OCI-M2 (cell line): ENCODE measurements around the gene TRH.

Source experiments
- DNase-seq: peaks from one replicate; lab custom pipeline; 2025; ENCODE audit not compliant: unreplicated experiment; lab: John Stamatoyannopoulos, UW

The TRH gene

GRCh38 chr3:129974564-129974832 is at the start of gene TRH:
Gene TRH, plus strand, starts transcription at chr3:129974720. Its CDS starts 1,097 bp downstream, at chr3:129975817.
- no peak for DNase-seq

DNA sequence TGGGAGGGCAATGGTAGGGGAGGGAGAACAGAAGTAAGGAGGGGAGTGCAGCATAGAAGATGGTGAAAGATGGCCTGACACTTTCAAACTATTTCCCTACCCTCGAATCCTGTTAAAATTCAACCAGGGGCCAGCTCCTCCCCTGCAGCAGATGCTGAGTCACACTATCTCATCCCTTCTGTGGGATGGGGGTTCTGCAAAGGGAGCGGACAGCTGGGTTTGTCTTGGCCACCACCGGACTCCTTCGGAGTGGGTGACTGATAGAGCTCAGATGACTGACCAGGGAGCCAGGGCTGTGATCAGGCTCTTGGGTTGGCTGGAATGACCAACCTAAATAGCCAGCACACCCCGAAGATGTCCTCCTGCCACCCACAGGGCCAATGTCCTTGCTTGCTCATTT is 47.4 kb upstream of the TRH start:
- no peak for DNase-seq

- DNase-seq, result no peak
Measured at GRCh38 chr3:129929383-129929782, 45.1 kb upstream of the TRH start.

DNA sequence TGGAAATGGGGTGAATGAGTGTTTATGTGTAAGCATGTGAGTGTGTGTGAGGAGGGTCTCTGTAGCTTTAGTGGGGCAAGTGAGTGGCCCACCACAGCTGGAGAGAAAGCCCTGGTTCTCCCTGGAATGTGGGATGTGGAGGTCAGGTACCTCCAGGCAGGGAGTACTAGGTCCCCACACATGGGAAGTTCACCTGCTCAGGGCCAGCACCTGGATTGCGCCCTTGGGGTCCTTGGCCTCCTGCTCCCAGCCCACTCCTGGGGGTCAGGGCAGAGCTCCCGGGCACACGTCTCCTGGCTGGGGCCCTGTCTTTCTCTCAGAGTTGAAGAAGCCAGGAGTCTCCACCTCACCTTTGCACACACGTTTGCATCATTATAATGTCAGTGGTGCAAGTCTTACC is 41.0 kb upstream of the TRH start:
- DNase-seq, result no peak

DNA sequence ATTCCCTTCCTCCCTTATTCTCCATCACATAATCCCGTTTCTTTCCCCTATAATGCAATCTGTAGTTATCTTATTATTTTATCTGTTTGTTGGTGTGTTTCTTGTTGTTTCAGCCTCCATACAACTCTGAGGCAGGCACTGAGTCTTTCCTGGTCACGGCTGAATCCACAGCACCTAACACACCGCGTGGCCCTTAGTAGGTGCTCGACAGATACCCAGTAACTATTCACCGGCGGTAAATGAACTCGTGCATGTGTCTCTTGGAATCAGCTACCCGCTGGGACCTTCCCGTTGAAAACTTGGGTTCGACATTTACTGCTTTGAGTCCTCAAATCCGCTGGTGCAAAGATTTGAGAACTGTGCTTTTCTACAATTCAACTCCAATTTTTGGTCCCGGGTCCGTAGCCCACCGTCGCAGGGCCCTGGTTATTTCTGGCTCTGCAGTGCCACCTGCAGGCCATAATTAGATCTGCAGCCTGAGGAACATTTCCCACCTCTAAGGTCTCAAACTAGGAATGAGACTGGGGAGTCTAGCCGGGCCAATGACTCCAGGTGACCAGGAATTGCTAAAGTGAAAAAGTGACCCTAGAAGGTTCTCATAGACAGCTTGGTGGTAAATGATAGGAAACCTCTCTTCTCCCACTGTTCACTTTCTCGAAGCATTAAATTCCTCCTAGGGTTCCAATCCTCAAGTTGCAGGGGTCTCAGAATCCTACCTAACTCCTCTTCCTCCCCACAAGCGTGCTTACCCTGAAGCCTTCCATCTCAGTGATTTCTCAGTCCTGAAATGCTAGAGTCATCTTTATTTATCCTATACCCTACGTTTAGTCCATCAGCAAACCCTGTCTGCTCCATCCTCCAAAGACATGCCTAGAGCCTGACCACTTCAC is 40.0 kb upstream of the TRH start:
- no peak for DNase-seq

- no peak for DNase-seq
Measured at GRCh38 chr3:129936757-129937156, 37.8 kb upstream of the TRH start.

DNA sequence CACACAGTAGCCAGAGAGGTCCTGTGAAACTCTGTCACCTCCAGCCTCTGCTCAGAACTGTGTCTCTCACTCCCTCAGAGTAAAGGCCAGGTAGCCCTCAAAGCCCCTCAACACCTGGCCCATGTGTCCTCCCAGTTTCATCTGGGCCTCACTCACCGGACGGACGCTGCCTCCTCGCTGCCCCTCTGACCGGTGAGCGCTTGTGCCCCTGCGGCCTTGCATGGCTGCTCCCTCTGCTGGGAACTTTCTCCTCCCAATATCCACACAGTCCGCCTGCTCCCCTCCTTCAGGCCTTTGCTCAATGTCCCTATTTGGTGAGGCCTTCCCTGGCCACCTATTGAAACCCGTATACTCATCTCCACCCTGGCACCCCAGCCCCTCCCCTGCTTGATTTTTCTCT is 36.8 kb upstream of the TRH start:
- DNase-seq, result no peak

- no peak for DNase-seq
Measured at GRCh38 chr3:129938140-129938930, 36.2 kb upstream of the TRH start.

DNA sequence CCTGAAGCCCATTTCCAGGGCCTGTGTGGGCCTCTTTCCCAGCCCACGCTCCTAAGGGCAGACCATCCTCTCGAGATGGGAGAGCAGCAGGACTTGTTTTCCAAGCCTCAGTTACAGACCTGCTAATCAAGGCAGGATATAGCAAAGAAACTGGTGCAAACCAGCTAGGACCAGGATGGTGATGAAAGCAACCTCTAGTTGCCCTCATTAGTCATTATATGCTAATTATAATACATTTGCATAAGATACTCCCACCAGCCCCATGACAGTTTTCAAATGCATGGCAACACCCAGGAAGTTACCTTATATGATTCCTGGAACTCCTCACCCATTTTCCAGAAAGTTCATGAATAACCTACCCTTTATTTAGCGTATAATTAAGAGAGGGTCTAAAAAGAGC is 34.4 kb upstream of the TRH start:
- DNase-seq, result no peak

- DNase-seq, result peak; percentile 27
Measured at GRCh38 chr3:129942296-129942695, 32.2 kb upstream of the TRH start.

DNA sequence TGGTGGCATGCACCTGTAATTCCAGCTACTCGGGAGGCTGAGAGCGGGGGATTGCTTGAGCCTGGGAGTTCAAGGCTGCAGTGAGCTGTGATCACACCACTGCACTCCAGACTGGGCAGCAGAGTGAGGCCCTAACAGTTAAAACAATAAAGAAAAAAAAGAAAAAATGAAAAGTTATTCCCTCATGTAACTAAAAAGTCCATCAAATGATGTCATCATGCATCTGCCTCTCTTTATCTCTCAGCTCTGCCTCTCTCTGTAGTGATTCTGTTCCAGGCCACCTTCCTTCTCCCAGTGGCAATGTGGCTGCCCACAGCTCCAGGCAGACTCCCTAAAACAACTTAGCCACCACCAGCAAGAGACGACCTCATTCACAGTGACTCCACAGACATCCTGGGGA is 31.5 kb upstream of the TRH start:
- DNase-seq, result no peak

GRCh38 chr3:129944709-129945108 is 29.8 kb upstream of the TRH start:
- no peak for DNase-seq

DNA sequence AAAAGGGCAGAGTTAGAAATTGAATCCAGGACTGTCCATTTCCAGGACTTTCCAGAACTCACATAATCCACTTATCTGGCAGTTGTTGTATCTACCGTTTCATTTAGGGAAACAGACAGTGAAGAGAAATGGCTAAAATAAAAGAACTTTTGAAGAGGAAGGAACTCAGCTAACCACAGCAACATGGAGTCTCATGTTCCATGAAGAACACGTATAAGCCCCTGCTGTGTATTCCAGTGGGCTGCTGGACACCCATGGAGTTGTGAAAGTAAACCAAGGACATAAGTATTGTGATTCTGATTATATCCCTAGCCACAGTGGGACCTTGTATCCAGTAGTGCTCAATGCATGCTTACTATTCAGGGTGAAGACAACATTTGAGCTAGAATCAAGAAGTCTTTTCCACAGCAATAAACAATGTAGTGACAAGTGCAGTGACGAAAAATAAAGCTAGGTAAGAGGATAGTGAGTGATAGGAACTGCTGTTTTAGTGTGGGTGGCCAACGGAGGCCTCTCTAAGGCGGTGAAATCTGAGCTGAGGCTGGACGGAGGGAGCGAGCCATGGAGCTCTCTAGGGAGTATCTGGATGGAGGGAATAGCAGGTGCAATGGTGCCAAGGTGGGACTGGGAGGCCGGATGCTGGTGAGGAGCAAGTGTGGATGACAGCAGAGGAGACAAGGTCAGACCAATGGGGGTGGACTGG is 26.8 kb upstream of the TRH start:
- no peak for DNase-seq

- no peak for DNase-seq
Measured at GRCh38 chr3:129950318-129951046, 24.0 kb upstream of the TRH start.

DNA sequence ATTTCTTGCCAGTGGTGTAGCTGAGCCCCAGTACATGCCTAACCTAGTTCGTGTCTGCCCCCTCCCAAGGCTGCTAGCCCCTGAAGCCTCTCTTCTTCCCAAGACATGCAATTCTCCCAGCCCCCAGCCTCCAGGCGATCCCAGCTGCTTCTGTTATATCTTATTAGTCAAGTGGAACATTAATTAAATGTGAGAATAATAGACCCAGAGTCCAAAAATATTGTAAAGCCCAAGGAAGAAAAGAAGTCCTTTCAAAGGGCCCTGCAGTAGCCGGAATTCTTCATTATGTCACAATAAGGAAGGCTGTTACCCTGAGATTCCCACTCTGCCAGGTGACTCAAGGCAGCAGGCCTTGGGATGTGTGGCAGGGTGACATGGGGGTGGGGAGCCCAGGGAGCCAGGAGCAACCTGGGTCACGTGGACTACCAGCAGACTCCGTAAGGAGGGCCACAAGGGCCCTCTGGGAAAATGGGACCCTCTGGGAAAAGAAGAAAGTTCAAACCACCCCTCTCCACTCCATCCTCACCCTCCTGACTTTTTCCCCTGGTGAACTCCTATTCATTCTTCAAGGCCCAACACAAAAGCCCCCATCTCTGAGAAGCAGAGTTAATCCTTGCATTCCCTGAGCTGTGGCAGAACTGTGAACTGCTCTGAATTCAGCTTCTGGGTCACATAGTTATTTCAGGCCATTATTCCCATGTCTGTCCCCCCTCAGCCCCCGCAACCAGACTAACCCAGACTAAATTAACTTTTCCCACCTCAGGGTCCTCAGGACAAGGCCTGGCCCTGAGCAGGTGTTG is 21.8 kb upstream of the TRH start:
- no peak for DNase-seq

- no peak for DNase-seq
Measured at GRCh38 chr3:129953621-129954020, 20.9 kb upstream of the TRH start.

GRCh38 chr3:129954514-129954913 is 20.0 kb upstream of the TRH start:
- DNase-seq, result no peak

DNA sequence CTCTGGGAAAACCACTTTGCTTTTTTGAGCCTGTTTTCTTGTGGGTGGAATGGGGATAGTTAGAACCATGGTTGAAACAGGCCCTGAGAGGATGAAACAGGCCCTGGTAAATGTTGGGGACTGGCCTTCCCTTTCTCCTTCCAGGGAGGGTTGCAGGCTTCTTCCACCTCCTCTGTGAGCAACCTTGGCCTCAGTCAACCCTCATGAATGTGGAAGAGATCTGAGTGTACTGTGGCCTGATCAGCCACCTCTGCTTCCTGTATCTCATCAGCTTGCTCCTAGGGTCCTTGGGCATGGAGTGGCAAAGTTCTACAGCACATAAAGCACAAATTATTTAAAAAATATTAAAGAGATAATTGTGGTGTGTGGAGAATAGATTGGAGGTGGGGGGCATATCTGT is 17.6 kb upstream of the TRH start:
- DNase-seq, result no peak

GRCh38 chr3:129958755-129959154 is 15.8 kb upstream of the TRH start:
- DNase-seq, result no peak

GRCh38 chr3:129961141-129961541 is 13.4 kb upstream of the TRH start:
- no peak for DNase-seq
